ENCODE data around the gene GPA33. TPM values are rescaled to one million over a fixed set of nuclear protein-coding genes. Genes with fewer than 3 reads are reported as not detected.

The GPA33 gene
- total and polyA plus RNA-seq, 10 of the 15 experiments (the other 5 are each of a cell fraction or from before 2014, with no cell fraction given): 0.09 to 0.27 (median 0.21) TPM; not detected in 1

GRCh38 chr1:167016100-167016750 is 74.0 kb downstream of the GPA33 start (continued):
- TF ChIP-seq CEBPZ (IDR thresholded peaks at IDR 0.05; ENCODE audit: low read depth, low read length) (no peak), IRF3 (IDR thresholded peaks at IDR 0.05) (no peak), TCF12 (IDR thresholded peaks at IDR 0.05; ENCODE audit: low read depth, low read length) (no peak), BCL11A (IDR thresholded peaks at IDR 0.05; ENCODE audit: low read depth, low read length) (no peak), ATF7 (IDR thresholded peaks at IDR 0.05; ENCODE audit: low read depth) (no peak), MXI1 (IDR thresholded peaks at IDR 0.05; ENCODE audit: low read depth, low read length) (no peak)
